ENCODE results near the gene ATP5F1A.
A peak's percentile ranks its signal among the peaks of the same experiment; 100 is the strongest.

The ATP5F1A gene

DNA sequence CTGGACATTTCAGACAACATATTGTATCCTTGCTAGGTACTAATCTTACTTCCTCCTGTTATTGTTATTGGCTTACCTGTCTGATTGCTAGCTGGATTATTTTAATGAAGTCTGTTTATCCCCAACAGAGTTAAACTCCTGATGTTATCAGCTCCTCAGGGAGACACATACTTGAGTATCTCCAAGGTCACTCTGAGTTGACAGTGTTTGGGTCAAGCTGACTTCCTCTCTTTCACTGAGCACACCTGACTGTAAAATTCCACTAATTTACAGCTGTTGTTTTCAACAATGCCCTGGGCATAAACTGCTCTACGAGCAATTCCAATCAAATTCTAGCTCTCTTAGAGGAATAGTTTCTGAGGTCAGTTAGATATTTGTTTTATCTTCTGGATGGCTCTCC is 15.7 kb upstream of the ATP5F1A start:
- no peak overlapping the region for H3K4me3 ChIP-seq (ENCODE audit: low read depth, low read length)
- TF ChIP-seq, protein P1, sequence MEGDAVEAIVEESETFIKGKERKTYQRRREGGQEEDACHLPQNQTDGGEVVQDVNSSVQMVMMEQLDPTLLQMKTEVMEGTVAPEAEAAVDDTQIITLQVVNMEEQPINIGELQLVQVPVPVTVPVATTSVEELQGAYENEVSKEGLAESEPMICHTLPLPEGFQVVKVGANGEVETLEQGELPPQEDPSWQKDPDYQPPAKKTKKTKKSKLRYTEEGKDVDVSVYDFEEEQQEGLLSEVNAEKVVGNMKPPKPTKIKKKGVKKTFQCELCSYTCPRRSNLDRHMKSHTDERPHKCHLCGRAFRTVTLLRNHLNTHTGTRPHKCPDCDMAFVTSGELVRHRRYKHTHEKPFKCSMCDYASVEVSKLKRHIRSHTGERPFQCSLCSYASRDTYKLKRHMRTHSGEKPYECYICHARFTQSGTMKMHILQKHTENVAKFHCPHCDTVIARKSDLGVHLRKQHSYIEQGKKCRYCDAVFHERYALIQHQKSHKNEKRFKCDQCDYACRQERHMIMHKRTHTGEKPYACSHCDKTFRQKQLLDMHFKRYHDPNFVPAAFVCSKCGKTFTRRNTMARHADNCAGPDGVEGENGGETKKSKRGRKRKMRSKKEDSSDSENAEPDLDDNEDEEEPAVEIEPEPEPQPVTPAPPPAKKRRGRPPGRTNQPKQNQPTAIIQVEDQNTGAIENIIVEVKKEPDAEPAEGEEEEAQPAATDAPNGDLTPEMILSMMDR (IDR thresholded peaks at IDR 0.05; ENCODE audit: borderline replicate concordance, insufficient read depth, low read depth, low read length): no peak

DNA sequence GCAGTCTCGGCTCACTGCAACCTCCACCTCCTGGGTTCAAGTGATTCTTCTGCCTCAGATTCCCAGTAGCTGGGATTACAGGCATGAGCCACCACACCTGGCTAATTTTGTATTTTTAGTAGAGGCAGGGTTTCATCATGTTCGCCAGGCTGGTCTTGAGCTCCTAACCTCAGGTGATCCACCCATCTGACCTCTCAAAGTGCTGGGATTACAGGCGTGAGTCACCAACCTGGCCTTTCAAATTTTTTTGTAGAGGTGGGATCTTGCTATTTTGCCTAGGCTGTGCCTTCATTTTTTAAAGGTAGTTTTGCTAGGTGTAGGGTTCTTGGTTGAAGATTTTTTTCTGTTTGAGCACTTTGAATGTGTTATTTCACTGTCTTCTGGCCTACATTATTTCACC is 12.3 kb upstream of the ATP5F1A start:
- TF ChIP-seq, protein P1 (IDR thresholded peaks at IDR 0.05; ENCODE audit: borderline replicate concordance, insufficient read depth, low read depth, low read length): no peak
- H3K4me3 ChIP-seq (ENCODE audit: low read depth, low read length): no peak overlapping the region

- TF ChIP-seq, protein P1 (IDR thresholded peaks at IDR 0.05; ENCODE audit: borderline replicate concordance, insufficient read depth, low read depth, low read length): no peak
- H3K4me3 ChIP-seq (ENCODE audit: low read depth, low read length): no peak overlapping the region
Measured at GRCh38 chr18:46109386-46109785, 11.3 kb upstream of the ATP5F1A start.

DNA sequence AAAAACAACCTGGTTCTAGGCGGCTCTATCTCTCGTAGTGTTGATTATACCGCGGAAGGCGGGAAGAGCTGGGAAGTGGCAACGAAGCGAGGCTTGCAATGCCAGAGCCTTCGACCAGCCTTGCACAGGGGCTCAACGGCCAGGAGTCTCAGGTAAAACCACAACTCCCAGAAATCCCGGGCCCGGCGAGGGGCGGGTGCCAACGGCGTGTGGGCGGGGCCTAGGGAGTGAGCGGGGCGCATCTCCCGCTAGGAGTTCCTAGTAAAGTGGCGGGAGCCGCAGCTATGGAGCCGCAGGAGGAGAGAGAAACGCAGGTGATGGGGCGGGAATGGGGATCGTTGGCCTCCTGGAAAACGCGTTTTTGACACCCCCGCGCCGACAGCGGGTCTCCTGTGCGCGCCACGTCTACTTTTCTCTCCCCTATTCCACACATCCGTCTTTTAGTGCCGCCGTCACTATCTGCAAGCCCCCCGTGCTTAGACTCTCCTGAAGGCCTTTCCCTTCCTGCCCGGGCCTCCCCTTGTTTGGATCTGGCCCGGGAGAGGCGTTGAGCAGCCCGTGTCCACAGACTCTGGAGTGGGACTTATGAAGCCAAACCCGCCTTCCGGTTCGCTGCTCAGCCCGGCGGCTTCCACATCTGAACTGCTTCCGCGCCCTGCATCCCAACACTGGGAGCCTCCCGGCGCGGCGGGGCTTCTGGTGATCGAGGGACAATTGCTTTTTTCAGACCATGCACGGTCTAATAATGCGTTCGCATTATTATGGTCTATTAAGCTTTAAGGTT is 6.2 kb upstream of the ATP5F1A start, which contains the start of gene HAUS1:
TSS of gene HAUS1 (plus strand) at position 258 of the 784 bp plus-strand sequence. CDS start at position 285, 27 bp downstream.
- TF ChIP-seq, protein P1 (IDR thresholded peaks at IDR 0.05; ENCODE audit: borderline replicate concordance, insufficient read depth, low read depth, low read length): no peak

GRCh38 chr18:46099463-46099862 is 1.4 kb upstream of the ATP5F1A start:
- no peak overlapping the region for H3K4me3 ChIP-seq (ENCODE audit: low read depth, low read length)
- TF ChIP-seq, protein P1 (IDR thresholded peaks at IDR 0.05; ENCODE audit: borderline replicate concordance, insufficient read depth, low read depth, low read length): no peak

More for the DNA sequence above, 6.2 kb upstream of the ATP5F1A start, which contains the start of gene HAUS1:
- peak within 1 kb of the TSS; percentile 100 for H3K4me3 ChIP-seq (ENCODE audit: low read depth, low read length)

DNA sequence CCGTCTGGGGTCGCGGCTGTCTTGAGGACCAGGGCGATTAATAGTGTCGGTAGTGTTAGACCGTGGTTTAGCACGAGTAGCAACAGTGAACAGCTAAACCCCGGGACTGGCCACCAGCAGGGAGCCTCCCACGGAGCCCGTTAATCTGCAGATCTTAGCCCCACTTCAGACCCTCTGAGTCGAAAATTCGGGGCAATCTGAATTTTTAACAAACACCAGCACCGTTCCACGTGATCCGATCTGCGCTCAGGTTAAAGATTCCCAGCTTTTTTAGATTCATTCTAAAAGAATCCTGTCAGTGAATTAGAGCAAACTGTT is 479 bp upstream of the ATP5F1A start:
- TF ChIP-seq, protein P1 (IDR thresholded peaks at IDR 0.05; ENCODE audit: borderline replicate concordance, insufficient read depth, low read depth, low read length): no peak
- peak overlapping the region; percentile 82 for H3K4me3 ChIP-seq (ENCODE audit: low read depth, low read length)

DNA sequence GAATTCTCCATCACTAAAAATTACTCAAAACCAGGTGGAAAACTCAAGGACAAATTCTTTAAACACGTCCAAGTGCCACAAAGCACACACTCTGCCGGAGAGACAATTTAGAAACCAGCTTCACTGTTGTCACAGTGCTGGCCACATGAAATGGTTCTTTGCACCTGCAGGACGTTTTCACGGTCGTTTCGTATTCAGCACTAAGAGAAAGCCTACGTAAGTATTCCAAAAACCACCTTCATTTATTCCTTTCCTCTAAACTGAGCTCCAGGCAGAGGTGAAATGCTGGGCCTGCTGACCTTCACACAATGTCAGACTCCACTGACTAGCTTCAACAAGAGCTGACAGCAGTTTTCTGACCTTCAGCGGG is 680 bp downstream of the ATP5F1A start:
- TF ChIP-seq, protein P1 (IDR thresholded peaks at IDR 0.05; ENCODE audit: borderline replicate concordance, insufficient read depth, low read depth, low read length): no peak
- peak overlapping the region; percentile 82 for H3K4me3 ChIP-seq (ENCODE audit: low read depth, low read length)
